HUDEP-2 (cell line): ENCODE data around the gene CHRDL1.
"Not testable (repeated sequence)": the region's sequence is repeated elsewhere in the genome, so short reads cannot be mapped to it uniquely, and the experiment has no call there.

ENCODE experiments used
- DNase-seq, 76 experiments: peaks; one replicate each; lab custom pipeline; 2025; ENCODE audit not compliant: unreplicated experiment in 76 of 76; lab: John Stamatoyannopoulos, UW

Gene CHRDL1

GRCh38 chrX:110795645-110796406 lies at the start of gene CHRDL1:
TSS of gene CHRDL1 (minus strand) at chrX:110795817. CDS start at chrX:110792181, 3,636 bp downstream.
- DNase-seq = no peak

- DNase-seq = no peak
Observed at GRCh38 chrX:110836982-110837381, 41.4 kb upstream of the CHRDL1 start.

- no peak for DNase-seq
Observed at GRCh38 chrX:110836451-110836850, 40.8 kb upstream of the CHRDL1 start.

- DNase-seq = no peak
Observed at GRCh38 chrX:110836001-110836400, 40.4 kb upstream of the CHRDL1 start.

- DNase-seq = no peak
Observed at GRCh38 chrX:110825972-110826371, 30.4 kb upstream of the CHRDL1 start.

- not testable (repeated sequence) for DNase-seq
Observed at GRCh38 chrX:110816543-110816942, 20.9 kb upstream of the CHRDL1 start.

GRCh38 chrX:110806145-110806544 lies 10.5 kb upstream of the CHRDL1 start:
- DNase-seq = no peak

- DNase-seq = no peak
Observed at GRCh38 chrX:110805303-110805702, 9.7 kb upstream of the CHRDL1 start.

- no peak for DNase-seq
Observed at GRCh38 chrX:110804446-110804845, 8.8 kb upstream of the CHRDL1 start.

GRCh38 chrX:110803506-110803905 lies 7.9 kb upstream of the CHRDL1 start:
- DNase-seq = no peak

GRCh38 chrX:110796407-110796697 lies 735 bp upstream of the CHRDL1 start:
- no peak for DNase-seq

- DNase-seq = no peak
Observed at GRCh38 chrX:110794601-110795000, 1.0 kb downstream of the CHRDL1 start.

GRCh38 chrX:110791071-110791470 lies 4.5 kb downstream of the CHRDL1 start:
- no peak for DNase-seq

GRCh38 chrX:110786486-110786885 lies 9.1 kb downstream of the CHRDL1 start:
- no peak for DNase-seq

- no peak for DNase-seq
Observed at GRCh38 chrX:110759785-110760184, 35.8 kb downstream of the CHRDL1 start.

GRCh38 chrX:110758781-110759422 lies 36.7 kb downstream of the CHRDL1 start:
- no peak for DNase-seq

GRCh38 chrX:110755611-110756010 lies 40.0 kb downstream of the CHRDL1 start:
- no peak for DNase-seq

- DNase-seq = no peak
Observed at GRCh38 chrX:110755061-110755460, 40.6 kb downstream of the CHRDL1 start.

GRCh38 chrX:110750526-110751189 lies 45.0 kb downstream of the CHRDL1 start:
- no peak for DNase-seq

- DNase-seq = no peak
Observed at GRCh38 chrX:110748256-110748806, 47.3 kb downstream of the CHRDL1 start.

- DNase-seq = no peak
Observed at GRCh38 chrX:110746014-110746413, 49.6 kb downstream of the CHRDL1 start.

GRCh38 chrX:110745288-110745687 lies 50.3 kb downstream of the CHRDL1 start:
- no peak for DNase-seq
